Cardiac muscle cell (in vitro differentiated cells and primary cell): ENCODE results near the gene CNIH3. TPM values are rescaled to one million over a fixed set of nuclear protein-coding genes. Genes with fewer than 3 reads are reported as not detected.
A peak's percentile ranks its signal among the peaks of the same experiment; 100 is the strongest.
"Not testable (repeated sequence)": the region's sequence is repeated elsewhere in the genome, so short reads cannot be mapped to it uniquely, and the experiment has no call there.

Experiments used
- DNase-seq, 2 donors: peaks; one replicate each; pipeline versions ENCODE4 v3.0.0 to v3.0.0-alpha.2; 2010 to 2017; ENCODE audit warnings: low read depth in 1 of 2, low spot score in 1 of 2
- H3K27ac ChIP-seq: fragments of 200-600 bp; sonication (generic); 2 replicates; pipeline ENCODE4 v1.5.1; 2016
- H3K27me3 ChIP-seq: fragments of 200-600 bp; sonication (generic); 2 replicates; pipeline ENCODE4 v1.6.0; 2016; ENCODE audit warnings: control low read depth
- H3K36me3 ChIP-seq: fragments of 200-600 bp; sonication (generic); 2 replicates; pipeline ENCODE4 v1.5.1; 2016; ENCODE audit warnings: control low read depth
- H3K4me1 ChIP-seq: fragments of 200-600 bp; sonication (generic); 2 replicates; pipeline ENCODE4 v1.8.1; 2017; ENCODE audit warnings: low read depth, mild to moderate bottlenecking, mixed run types
- H3K4me3 ChIP-seq: fragments of 200-600 bp; sonication (generic); 2 replicates; pipeline ENCODE4 v1.5.1; 2016; ENCODE audit warnings: mild to moderate bottlenecking
- H3K9me3 ChIP-seq: fragments of 200-600 bp; sonication (generic); 2 replicates; pipeline ENCODE4 v1.5.1; 2017; ENCODE audit warnings: low read depth, mild to moderate bottlenecking, control low read depth
- CTCF ChIP-seq: IDR thresholded peaks from 2 replicates; pipeline ENCODE4 v1.5.1; 2012; ENCODE audit warnings: low read depth, mild to moderate bottlenecking, low read length
- polyA plus RNA-seq: library from polyadenylated mRNA; unstranded; fragments of >200 nt; fragmentation: Nextera tagmentation; extraction: Ambion mirVana; gene quantifications from 2 replicates; pipeline ENCODE4 v1.2.1, GENCODE V29; 2016
- total RNA-seq: library from RNA; depleted of rRNA; stranded (reverse); fragments of >200 nt; gene quantifications from 2 replicates; pipeline ENCODE4 v1.2.3, GENCODE V29; 2016

Gene CNIH3
- total and polyA plus RNA-seq, 2 experiments from 2014 or later = 3.2 to 4.2 TPM

DNA sequence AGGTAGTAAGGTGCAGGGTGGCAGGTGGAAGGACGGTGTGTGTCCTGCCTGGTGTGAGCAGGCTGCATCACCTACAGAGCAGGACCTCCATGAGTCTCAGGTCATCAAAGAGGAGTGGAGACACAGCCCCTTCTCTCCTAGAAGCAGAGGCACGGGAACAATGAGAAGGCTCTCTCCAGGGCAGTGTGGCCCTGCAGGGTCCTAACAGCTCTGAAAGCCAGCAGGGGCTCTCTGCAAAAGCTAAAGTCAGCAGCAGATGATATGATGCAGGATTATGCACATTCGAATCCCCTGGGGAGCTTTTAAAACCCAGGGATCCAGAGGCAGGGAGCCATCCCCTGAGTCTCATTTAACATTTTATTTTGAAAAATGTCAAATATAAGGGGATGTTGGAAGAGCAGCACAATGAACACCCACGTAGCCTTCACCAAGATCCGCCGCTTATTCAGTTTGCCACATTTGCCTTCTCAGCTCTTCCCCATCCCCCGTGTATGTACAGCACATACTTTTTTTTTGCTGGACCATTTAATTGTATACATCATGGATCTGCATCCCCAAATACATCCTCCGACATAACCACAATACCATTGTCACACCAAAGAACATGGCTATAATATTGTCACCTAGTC lies 88.1 kb downstream of the CNIH3 start:
- TF ChIP-seq CTCF = no peak
- no peaks in the 10 kb centered on the region for H3K36me3 ChIP-seq

GRCh38 chr1:224705578-224705977 lies 89.5 kb downstream of the CNIH3 start:
- H3K27me3 ChIP-seq = no peaks in the 10 kb centered on the region

More for the DNA sequence above, 88.1 kb downstream of the CNIH3 start:
- Histone ChIP-seq H3K27ac (no peak overlapping the region), H3K27me3 (no peaks in the 10 kb centered on the region), H3K4me3 (no peak overlapping the region), H3K4me1 (no peaks in the 10 kb centered on the region), H3K9me3 (no peaks in the 10 kb centered on the region)
- DNase-seq = no peak

GRCh38 chr1:224707843-224708725 lies 92.0 kb downstream of the CNIH3 start:
- no peaks in the 10 kb centered on the region for H3K27me3 ChIP-seq
- peak in 1 of 2 donors; percentile 91 for DNase-seq
- H3K4me3 ChIP-seq = no peak overlapping the region
- no peak overlapping the region for H3K27ac ChIP-seq
- H3K4me1 ChIP-seq = peaks cover 6% of the 10 kb centered on the region
- no peaks in the 10 kb centered on the region for H3K9me3 ChIP-seq
- TF ChIP-seq CTCF = no peak
- H3K36me3 ChIP-seq = no peaks in the 10 kb centered on the region

More at GRCh38 chr1:224705578-224705977, 89.5 kb downstream of the CNIH3 start:
- peaks cover 4% of the 10 kb centered on the region for H3K4me1 ChIP-seq
- no peak for DNase-seq
- H3K27ac ChIP-seq = no peak overlapping the region
- no peak overlapping the region for H3K4me3 ChIP-seq
- H3K9me3 ChIP-seq = no peaks in the 10 kb centered on the region
- no peaks in the 10 kb centered on the region for H3K36me3 ChIP-seq
- no peak for TF ChIP-seq CTCF

DNA sequence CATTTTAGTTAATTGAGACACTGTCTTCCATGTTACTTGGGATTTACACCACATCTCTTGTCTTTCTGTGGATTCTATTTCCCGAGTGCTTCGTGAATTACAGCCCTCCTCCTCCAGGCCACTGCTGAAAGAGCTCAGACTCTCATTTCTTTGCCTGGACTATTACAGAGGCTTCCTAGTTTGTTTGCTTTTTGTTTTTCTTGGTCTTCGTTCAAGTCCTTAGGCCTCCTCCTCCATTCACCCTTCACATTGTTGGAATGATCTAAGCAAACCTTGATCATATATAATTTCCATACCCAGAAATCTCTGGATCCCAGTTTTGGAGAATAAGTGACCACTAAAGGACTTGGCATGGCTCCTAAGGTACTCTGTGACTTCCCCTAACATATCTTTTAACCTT lies 94.1 kb downstream of the CNIH3 start:
- Histone ChIP-seq H3K27me3 (no peaks in the 10 kb centered on the region), H3K36me3 (no peaks in the 10 kb centered on the region), H3K4me3 (no peak overlapping the region), H3K27ac (no peak overlapping the region), H3K9me3 (no peaks in the 10 kb centered on the region), H3K4me1 (peaks cover 6% of the 10 kb centered on the region)
- TF ChIP-seq CTCF = no peak
- peak in 1 of 2 donors; percentile 74 for DNase-seq

DNA sequence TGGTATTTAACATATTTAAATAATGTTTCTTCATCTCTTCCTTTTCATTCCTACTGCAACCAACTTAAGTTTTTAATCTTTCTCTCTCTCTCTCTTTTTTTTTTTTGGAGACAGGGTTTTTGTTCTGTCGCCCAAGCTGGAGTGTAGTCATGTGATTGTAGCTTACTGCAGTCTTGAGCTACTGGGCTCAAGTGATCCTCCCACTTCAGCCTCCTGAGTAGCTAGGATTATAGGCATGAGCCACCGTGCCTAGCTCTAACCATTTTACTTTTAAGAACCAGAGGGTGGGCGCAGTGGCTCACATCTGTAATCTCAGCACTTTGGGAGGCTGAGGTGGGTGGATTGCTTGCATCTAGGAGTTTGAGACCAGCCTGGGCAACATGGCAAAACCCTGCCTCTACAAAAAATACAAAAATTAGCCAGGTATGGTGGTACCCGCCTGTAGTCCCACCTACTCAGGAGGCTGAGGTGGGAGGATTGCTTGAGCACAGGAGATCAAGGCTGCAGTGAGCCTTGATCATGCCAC lies 95.2 kb downstream of the CNIH3 start:
- H3K27me3 ChIP-seq, H3K9me3 ChIP-seq, H3K4me1 ChIP-seq, DNase-seq, H3K4me3 ChIP-seq, H3K27ac ChIP-seq, H3K36me3 ChIP-seq: not testable (repeated sequence)

- no peaks in the 10 kb centered on the region for H3K9me3 ChIP-seq
- H3K27me3 ChIP-seq = no peaks in the 10 kb centered on the region
- no peak overlapping the region for H3K27ac ChIP-seq
- DNase-seq = no peak
- no peaks in the 10 kb centered on the region for H3K36me3 ChIP-seq
- peaks cover 6% of the 10 kb centered on the region for H3K4me1 ChIP-seq
- no peak for TF ChIP-seq CTCF
- no peak overlapping the region for H3K4me3 ChIP-seq
Observed at GRCh38 chr1:224711876-224712275, 95.8 kb downstream of the CNIH3 start.
